GM23338 (cell line): ENCODE data around the gene USP31. TPM values are rescaled to one million over a fixed set of nuclear protein-coding genes. Genes with fewer than 3 reads are reported as not detected.

Source experiments
- ATAC-seq: fragments of 200-7000 bp; cut with Tn5 transposase; 3 replicates; pipeline ENCODE4 v1.9.1; 2020
- DNase-seq: peaks from one replicate; pipeline ENCODE4 v3.0.0-alpha.2; 2015; ENCODE audit warnings: low spot score
- H2AFZ ChIP-seq: fragments of 200-600 bp; sonication (generic); 2 replicates; pipeline ENCODE4 v1.8.0; 2016; ENCODE audit warnings: antibody characterized with exemption, mild to moderate bottlenecking, moderate library complexity
- H3F3A ChIP-seq: fragments of 200-600 bp; sonication (generic); replicated peaks from 2 replicates; pipeline ENCODE4 v1.8.0; 2017; ENCODE audit warnings: antibody characterized with exemption, mixed run types, low read depth
- H3K27ac ChIP-seq: fragments of 200-600 bp; sonication (generic); 2 replicates; pipeline ENCODE4 v1.6.1; 2016; ENCODE audit warnings: low read depth
- H3K27me3 ChIP-seq: fragments of 200-600 bp; sonication (generic); 2 replicates; pipeline ENCODE4 v1.8.0; 2016; ENCODE audit warnings: mild to moderate bottlenecking, mixed run types, moderate library complexity; ENCODE audit not compliant: insufficient read depth
- H3K36me3 ChIP-seq: fragments of 200-600 bp; sonication (generic); 2 replicates; pipeline ENCODE4 v1.8.0; 2016; ENCODE audit warnings: mild to moderate bottlenecking; ENCODE audit not compliant: insufficient read depth
- H3K4me1 ChIP-seq: fragments of 200-600 bp; sonication (generic); 2 replicates; pipeline ENCODE4 v1.8.0; 2016; ENCODE audit warnings: mild to moderate bottlenecking, moderate library complexity; ENCODE audit not compliant: insufficient read depth
- H3K4me2 ChIP-seq: fragments of 200-600 bp; sonication (generic); 2 replicates; pipeline ENCODE4 v1.7.1; 2017; ENCODE audit warnings: mixed run types
- H3K4me3 ChIP-seq: fragments of 200-600 bp; sonication (generic); 2 replicates; pipeline ENCODE4 v1.6.1; 2016; ENCODE audit warnings: mixed run types
- H3K79me2 ChIP-seq: fragments of 200-600 bp; sonication (generic); replicated peaks from 2 replicates; pipeline ENCODE4 v1.8.0; 2017; ENCODE audit warnings: mild to moderate bottlenecking; ENCODE audit not compliant: insufficient read depth
- H3K9me2 ChIP-seq: fragments of 200-600 bp; sonication (generic); 2 replicates; pipeline ENCODE4 v1.8.0; 2017; ENCODE audit not compliant: insufficient read depth
- H4K20me1 ChIP-seq: fragments of 200-600 bp; sonication (generic); replicated peaks from 2 replicates; pipeline ENCODE4 v1.8.0; 2017; ENCODE audit warnings: mild to moderate bottlenecking; ENCODE audit not compliant: insufficient read depth
- H3K27ac Mint-ChIP-seq: 2 replicates; pipeline ENCODE4 v1.8.0; 2020; ENCODE audit warnings: inconsistent platforms, mild to moderate bottlenecking, moderate library complexity, mixed read lengths
- H3K27me3 Mint-ChIP-seq: 3 replicates; pipeline ENCODE4 v1.8.0; 2022; ENCODE audit warnings: low read depth, mild to moderate bottlenecking, moderate library complexity, mixed read lengths, inconsistent platforms; ENCODE audit not compliant: insufficient read depth, poor library complexity
- H3K36me3 Mint-ChIP-seq: 3 replicates; pipeline ENCODE4 v1.8.0; 2021; ENCODE audit warnings: low read depth, mild to moderate bottlenecking, inconsistent platforms, moderate library complexity, mixed read lengths
- H3K4me1 Mint-ChIP-seq: 3 replicates; pipeline ENCODE4 v1.8.0; 2020; ENCODE audit warnings: mild to moderate bottlenecking, inconsistent platforms, mixed read lengths
- H3K4me3 Mint-ChIP-seq: 3 replicates; pipeline ENCODE4 v1.8.0; 2021; ENCODE audit warnings: moderate library complexity, mild to moderate bottlenecking, inconsistent platforms, mixed read lengths
- H3K9me3 Mint-ChIP-seq: 3 replicates; pipeline ENCODE4 v1.8.0; 2020; ENCODE audit warnings: moderate library complexity, mild to moderate bottlenecking, inconsistent platforms, mixed read lengths
- CREB1 ChIP-seq: fragments of 250-450 bp; sonication (Bioruptor Pico); IDR thresholded peaks from 2 replicates; pipeline ENCODE4 v1.5.0; 2020; ENCODE audit warnings: low read depth, mild to moderate bottlenecking, moderate library complexity
- EZH2 ChIP-seq: fragments of 200-600 bp; sonication (generic); IDR thresholded peaks from one replicate; pipeline ENCODE4 v1.8.0; 2017; ENCODE audit warnings: antibody characterized with exemption, mild to moderate bottlenecking, low read depth; ENCODE audit not compliant: unreplicated experiment
- EZH2phosphoT487 ChIP-seq: fragments of 200-600 bp; sonication (generic); IDR thresholded peaks from one replicate; pipeline ENCODE4 v1.8.1; 2018; ENCODE audit warnings: antibody characterized with exemption; ENCODE audit not compliant: unreplicated experiment
- JUNB ChIP-seq: IDR thresholded peaks from one replicate; pipeline ENCODE4 v1.6.1; 2016; ENCODE audit warnings: antibody characterized with exemption; ENCODE audit not compliant: unreplicated experiment
- NANOG ChIP-seq: IDR thresholded peaks from 2 replicates; pipeline ENCODE4 v1.6.1; 2016; ENCODE audit warnings: antibody characterized with exemption, borderline replicate concordance
- POLR2AphosphoS5 ChIP-seq: IDR thresholded peaks from 2 replicates; pipeline ENCODE4 v1.6.1; 2016; ENCODE audit warnings: antibody characterized with exemption, low read depth
- STAT1 ChIP-seq: IDR thresholded peaks from one replicate; pipeline ENCODE4 v1.6.1; 2016; ENCODE audit warnings: antibody characterized with exemption; ENCODE audit not compliant: unreplicated experiment
- ZNF114 ChIP-seq: fragments of 250-450 bp; sonication (Bioruptor Pico); IDR thresholded peaks from 2 replicates; pipeline ENCODE4 v1.5.0; 2020; ENCODE audit warnings: mild to moderate bottlenecking, moderate library complexity
- ZNF331 ChIP-seq: fragments of 250-450 bp; sonication (Bioruptor Pico); IDR thresholded peaks from 2 replicates; pipeline ENCODE4 v1.5.0; 2020; ENCODE audit warnings: low read depth, mild to moderate bottlenecking, moderate library complexity
- polyA plus RNA-seq: library from polyadenylated mRNA; unstranded; fragments of >200 nt; fragmentation: Nextera tagmentation; extraction: Ambion mirVana; gene quantifications from 2 replicates; pipeline ENCODE4 v1.2.1, GENCODE V29; 2016
- total RNA-seq: library from RNA; depleted of rRNA; stranded (reverse); fragments of >200 nt; shearing (Covaris generic); gene quantifications from 2 replicates; pipeline ENCODE4 v1.2.3, GENCODE V29; 2014
- TF ChIP-seq, protein P1 (sequence below): fragments of 250-450 bp; sonication (Bioruptor Pico); IDR thresholded peaks from 2 replicates; pipeline ENCODE4 v1.5.0; 2020; ENCODE audit warnings: mild to moderate bottlenecking, moderate library complexity
- TF ChIP-seq, protein P2 (sequence below): IDR thresholded peaks from 2 replicates; pipeline ENCODE4 v1.6.1; 2016; ENCODE audit warnings: antibody characterized with exemption
- TF ChIP-seq, protein P3 (sequence below), 2 experiments: fragments of 200-600 bp in 1 of 2; sonication (generic) in 1 of 2; conservative IDR thresholded peaks; 2 replicates each; pipeline versions ENCODE4 v1.5.1 to v1.6.1; 2016 to 2017; ENCODE audit warnings: antibody characterized with exemption in 2 of 2, low read depth in 2 of 2, mild to moderate bottlenecking in 2 of 2, moderate library complexity in 1 of 2
- TF ChIP-seq, protein P4 (sequence below): IDR thresholded peaks from one replicate; pipeline ENCODE4 v1.6.1; 2018; ENCODE audit warnings: antibody characterized with exemption; ENCODE audit not compliant: unreplicated experiment

USP31 gene
- total and polyA plus RNA-seq, 2 experiments from 2014 or later: 4.3 to 17.9 TPM

DNA sequence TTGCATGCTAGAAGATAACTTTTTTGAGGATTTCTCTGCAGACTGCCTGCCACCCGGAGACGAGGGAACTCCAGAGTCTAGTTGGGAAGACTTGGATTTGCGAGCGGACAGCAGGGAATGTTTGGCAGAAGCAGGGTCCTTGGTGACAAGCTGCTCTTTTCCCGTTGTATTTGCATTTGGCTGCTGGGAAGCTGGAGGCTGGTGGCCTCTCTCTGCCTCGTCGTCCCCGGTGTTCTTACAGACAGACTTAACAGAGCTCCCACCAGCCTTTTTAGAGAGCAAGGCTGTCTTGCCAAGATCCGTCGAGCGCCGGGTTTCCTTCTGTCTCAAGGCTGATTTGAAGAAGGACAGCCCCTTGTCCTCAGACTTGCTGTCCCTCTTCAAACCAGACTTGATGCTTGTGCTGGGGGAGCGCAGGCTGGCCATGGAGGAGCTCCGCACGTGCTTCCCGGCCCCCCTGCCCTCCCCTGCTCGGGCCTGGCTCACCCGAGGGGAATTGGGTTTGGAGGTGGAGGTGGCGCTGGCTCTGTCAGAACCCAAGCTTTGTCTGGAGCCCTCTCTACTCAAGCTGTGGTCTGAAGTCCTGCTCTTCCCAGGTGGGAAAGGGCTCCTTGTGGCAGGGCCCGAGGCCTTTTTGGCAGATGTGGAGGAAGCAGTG lies 81.0 kb downstream of the USP31 start:
- H4K20me1 ChIP-seq: no peaks in the 10 kb centered on the region; the same call in none of the 2 replicates
- H3K36me3 ChIP-seq: peaks cover 7% of the 10 kb centered on the region; the same call in 1 of the 2 replicates
- Mint-ChIP-seq H3K27ac (no peak overlapping the region), H3K4me3 (no peak overlapping the region), H3K36me3 (peaks cover 42% of the 10 kb centered on the region), H3K9me3 (no peaks in the 10 kb centered on the region), H3K4me1 (no peaks in the 10 kb centered on the region), H3K27me3 (peaks cover 3% of the 10 kb centered on the region)
- H3K27ac ChIP-seq: no peak overlapping the region
- H3K79me2 ChIP-seq: no peaks in the 10 kb centered on the region
- H3K4me2 ChIP-seq: no peak overlapping the region
- no peaks in the 10 kb centered on the region for H3K4me1 ChIP-seq
- TF ChIP-seq, protein P1, sequence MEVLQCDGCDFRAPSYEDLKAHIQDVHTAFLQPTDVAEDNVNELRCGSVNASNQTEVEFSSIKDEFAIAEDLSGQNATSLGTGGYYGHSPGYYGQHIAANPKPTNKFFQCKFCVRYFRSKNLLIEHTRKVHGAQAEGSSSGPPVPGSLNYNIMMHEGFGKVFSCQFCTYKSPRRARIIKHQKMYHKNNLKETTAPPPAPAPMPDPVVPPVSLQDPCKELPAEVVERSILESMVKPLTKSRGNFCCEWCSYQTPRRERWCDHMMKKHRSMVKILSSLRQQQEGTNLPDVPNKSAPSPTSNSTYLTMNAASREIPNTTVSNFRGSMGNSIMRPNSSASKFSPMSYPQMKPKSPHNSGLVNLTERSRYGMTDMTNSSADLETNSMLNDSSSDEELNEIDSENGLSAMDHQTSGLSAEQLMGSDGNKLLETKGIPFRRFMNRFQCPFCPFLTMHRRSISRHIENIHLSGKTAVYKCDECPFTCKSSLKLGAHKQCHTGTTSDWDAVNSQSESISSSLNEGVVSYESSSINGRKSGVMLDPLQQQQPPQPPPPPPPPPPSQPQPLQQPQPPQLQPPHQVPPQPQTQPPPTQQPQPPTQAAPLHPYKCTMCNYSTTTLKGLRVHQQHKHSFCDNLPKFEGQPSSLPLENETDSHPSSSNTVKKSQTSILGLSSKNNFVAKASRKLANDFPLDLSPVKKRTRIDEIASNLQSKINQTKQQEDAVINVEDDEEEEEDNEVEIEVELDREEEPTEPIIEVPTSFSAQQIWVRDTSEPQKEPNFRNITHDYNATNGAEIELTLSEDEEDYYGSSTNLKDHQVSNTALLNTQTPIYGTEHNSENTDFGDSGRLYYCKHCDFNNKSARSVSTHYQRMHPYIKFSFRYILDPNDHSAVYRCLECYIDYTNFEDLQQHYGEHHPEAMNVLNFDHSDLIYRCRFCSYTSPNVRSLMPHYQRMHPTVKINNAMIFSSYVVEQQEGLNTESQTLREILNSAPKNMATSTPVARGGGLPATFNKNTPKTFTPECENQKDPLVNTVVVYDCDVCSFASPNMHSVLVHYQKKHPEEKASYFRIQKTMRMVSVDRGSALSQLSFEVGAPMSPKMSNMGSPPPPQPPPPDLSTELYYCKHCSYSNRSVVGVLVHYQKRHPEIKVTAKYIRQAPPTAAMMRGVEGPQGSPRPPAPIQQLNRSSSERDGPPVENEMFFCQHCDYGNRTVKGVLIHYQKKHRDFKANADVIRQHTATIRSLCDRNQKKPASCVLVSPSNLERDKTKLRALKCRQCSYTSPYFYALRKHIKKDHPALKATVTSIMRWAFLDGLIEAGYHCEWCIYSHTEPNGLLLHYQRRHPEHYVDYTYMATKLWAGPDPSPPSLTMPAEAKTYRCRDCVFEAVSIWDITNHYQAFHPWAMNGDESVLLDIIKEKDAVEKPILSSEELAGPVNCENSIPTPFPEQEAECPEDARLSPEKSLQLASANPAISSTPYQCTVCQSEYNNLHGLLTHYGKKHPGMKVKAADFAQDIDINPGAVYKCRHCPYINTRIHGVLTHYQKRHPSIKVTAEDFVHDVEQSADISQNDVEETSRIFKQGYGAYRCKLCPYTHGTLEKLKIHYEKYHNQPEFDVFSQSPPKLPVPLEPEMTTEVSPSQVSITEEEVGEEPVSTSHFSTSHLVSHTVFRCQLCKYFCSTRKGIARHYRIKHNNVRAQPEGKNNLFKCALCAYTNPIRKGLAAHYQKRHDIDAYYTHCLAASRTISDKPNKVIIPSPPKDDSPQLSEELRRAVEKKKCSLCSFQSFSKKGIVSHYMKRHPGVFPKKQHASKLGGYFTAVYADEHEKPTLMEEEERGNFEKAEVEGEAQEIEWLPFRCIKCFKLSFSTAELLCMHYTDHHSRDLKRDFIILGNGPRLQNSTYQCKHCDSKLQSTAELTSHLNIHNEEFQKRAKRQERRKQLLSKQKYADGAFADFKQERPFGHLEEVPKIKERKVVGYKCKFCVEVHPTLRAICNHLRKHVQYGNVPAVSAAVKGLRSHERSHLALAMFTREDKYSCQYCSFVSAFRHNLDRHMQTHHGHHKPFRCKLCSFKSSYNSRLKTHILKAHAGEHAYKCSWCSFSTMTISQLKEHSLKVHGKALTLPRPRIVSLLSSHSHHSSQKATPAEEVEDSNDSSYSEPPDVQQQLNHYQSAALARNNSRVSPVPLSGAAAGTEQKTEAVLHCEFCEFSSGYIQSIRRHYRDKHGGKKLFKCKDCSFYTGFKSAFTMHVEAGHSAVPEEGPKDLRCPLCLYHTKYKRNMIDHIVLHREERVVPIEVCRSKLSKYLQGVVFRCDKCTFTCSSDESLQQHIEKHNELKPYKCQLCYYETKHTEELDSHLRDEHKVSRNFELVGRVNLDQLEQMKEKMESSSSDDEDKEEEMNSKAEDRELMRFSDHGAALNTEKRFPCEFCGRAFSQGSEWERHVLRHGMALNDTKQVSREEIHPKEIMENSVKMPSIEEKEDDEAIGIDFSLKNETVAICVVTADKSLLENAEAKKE (CRISPR knock-in tag): no peak
- TF ChIP-seq NANOG (no peak), CREB1 (no peak), POLR2AphosphoS5 (no peak), EZH2phosphoT487 (no peak), EZH2 (no peak), STAT1 (no peak), ZNF114 (CRISPR knock-in tag) (no peak), ZNF331 (CRISPR knock-in tag) (no peak), JUNB (no peak)
- TF ChIP-seq, protein P2, sequence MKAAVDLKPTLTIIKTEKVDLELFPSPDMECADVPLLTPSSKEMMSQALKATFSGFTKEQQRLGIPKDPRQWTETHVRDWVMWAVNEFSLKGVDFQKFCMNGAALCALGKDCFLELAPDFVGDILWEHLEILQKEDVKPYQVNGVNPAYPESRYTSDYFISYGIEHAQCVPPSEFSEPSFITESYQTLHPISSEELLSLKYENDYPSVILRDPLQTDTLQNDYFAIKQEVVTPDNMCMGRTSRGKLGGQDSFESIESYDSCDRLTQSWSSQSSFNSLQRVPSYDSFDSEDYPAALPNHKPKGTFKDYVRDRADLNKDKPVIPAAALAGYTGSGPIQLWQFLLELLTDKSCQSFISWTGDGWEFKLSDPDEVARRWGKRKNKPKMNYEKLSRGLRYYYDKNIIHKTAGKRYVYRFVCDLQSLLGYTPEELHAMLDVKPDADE: no peak
- TF ChIP-seq, protein P3, sequence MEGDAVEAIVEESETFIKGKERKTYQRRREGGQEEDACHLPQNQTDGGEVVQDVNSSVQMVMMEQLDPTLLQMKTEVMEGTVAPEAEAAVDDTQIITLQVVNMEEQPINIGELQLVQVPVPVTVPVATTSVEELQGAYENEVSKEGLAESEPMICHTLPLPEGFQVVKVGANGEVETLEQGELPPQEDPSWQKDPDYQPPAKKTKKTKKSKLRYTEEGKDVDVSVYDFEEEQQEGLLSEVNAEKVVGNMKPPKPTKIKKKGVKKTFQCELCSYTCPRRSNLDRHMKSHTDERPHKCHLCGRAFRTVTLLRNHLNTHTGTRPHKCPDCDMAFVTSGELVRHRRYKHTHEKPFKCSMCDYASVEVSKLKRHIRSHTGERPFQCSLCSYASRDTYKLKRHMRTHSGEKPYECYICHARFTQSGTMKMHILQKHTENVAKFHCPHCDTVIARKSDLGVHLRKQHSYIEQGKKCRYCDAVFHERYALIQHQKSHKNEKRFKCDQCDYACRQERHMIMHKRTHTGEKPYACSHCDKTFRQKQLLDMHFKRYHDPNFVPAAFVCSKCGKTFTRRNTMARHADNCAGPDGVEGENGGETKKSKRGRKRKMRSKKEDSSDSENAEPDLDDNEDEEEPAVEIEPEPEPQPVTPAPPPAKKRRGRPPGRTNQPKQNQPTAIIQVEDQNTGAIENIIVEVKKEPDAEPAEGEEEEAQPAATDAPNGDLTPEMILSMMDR (conservative IDR thresholded peaks at IDR 0.05; ENCODE audit: low read depth in 2 of 2): no peak
- TF ChIP-seq, protein P4, sequence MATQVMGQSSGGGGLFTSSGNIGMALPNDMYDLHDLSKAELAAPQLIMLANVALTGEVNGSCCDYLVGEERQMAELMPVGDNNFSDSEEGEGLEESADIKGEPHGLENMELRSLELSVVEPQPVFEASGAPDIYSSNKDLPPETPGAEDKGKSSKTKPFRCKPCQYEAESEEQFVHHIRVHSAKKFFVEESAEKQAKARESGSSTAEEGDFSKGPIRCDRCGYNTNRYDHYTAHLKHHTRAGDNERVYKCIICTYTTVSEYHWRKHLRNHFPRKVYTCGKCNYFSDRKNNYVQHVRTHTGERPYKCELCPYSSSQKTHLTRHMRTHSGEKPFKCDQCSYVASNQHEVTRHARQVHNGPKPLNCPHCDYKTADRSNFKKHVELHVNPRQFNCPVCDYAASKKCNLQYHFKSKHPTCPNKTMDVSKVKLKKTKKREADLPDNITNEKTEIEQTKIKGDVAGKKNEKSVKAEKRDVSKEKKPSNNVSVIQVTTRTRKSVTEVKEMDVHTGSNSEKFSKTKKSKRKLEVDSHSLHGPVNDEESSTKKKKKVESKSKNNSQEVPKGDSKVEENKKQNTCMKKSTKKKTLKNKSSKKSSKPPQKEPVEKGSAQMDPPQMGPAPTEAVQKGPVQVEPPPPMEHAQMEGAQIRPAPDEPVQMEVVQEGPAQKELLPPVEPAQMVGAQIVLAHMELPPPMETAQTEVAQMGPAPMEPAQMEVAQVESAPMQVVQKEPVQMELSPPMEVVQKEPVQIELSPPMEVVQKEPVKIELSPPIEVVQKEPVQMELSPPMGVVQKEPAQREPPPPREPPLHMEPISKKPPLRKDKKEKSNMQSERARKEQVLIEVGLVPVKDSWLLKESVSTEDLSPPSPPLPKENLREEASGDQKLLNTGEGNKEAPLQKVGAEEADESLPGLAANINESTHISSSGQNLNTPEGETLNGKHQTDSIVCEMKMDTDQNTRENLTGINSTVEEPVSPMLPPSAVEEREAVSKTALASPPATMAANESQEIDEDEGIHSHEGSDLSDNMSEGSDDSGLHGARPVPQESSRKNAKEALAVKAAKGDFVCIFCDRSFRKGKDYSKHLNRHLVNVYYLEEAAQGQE: no peak
- DNase-seq: no peak
- no peak for ATAC-seq
- no peak overlapping the region for H2AFZ ChIP-seq
- no peak overlapping the region for H3K4me3 ChIP-seq
- no peaks in the 10 kb centered on the region for H3F3A ChIP-seq
- no peaks in the 10 kb centered on the region for H3K27me3 ChIP-seq
- no peaks in the 10 kb centered on the region for H3K9me2 ChIP-seq
